ENCODE results near the gene CCDC197. TPM values are rescaled to one million over a fixed set of nuclear protein-coding genes. Genes with fewer than 3 reads are reported as not detected.
A peak's percentile ranks its signal among the peaks of the same experiment; 100 is the strongest.

The CCDC197 gene
- total and polyA plus RNA-seq, 2 of the 4 experiments (the other 2 are of a cell fraction) = not detected

DNA sequence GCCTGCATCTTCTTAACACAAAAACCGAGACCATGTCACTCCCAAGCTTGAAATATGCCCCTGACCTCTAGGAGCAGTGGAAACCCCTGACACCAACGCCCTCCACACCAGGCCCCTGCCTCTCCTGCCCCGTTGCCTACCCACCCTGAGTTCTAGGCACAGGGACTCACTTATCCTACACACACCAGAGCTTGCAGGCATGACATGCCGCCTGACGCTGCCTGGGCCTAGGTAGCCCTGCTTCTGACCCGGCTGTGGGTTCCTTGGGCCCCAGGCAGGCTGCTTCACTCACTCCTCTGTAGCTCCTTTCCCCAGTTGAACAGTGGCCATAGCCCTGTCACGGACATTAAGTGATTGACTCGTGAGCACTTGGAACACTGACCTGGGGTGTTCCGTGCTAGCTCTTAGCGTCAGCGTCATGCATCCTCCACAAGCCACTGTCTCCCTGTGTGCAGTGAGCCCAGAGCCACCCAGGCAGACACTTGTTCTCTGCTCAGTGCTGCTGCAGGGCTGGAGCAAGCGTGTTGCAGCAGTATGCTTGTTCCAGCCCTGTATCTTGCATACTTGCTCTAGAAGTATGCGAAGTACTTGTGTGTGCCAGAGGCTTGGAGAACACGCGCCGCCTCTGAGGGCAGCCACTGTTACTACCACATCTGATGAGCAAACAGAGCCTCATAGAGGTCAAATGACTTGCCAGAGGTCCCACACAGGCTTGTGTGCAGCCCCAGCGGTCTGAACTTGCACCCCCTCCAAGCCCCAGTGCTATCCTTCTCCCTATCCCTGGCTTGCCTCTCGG lies 44.6 kb downstream of the CCDC197 start:
- intact Hi-C loops (cut with micrococcal nuclease) (no loop called here), dilution Hi-C loops (cut with HindIII; ENCODE audit: low sequenced_read_pairs, unreplicated experiment) (no loop called here), in situ Hi-C loops (cut with MboI; ENCODE audit: low sequenced_read_pairs) (no loop called here)
- Histone ChIP-seq H3K18ac (ENCODE audit: low read depth, low read length) (no peak overlapping the region), H3K4me3 (ENCODE audit: insufficient read depth, low read depth, low read length) (no peak overlapping the region), H2BK5ac (ENCODE audit: low read depth, low read length, poor library complexity, severe bottlenecking) (no peak overlapping the region), H4K91ac (ENCODE audit: insufficient read depth, low read depth, low read length) (no peak overlapping the region), H2BK20ac (ENCODE audit: low read depth, low read length) (no peak overlapping the region), H3K9me3 (ENCODE audit: control insufficient read depth, insufficient read depth, low read length) (no peaks in the 10 kb centered on the region), H4K5ac (ENCODE audit: low read depth, low read length) (no peak overlapping the region), H3K23ac (ENCODE audit: low read depth, low read length) (no peak overlapping the region), H4K8ac (ENCODE audit: low read depth in 2 of 2, low read length in 2 of 2) (no peak overlapping the region), H4K20me1 (ENCODE audit: insufficient read depth, low read length) (no peaks in the 10 kb centered on the region; the same call in 1 of the 2 replicates), H3K9ac (ENCODE audit: low read depth, low read length) (no peak overlapping the region), H3K27me3 (ENCODE audit: control insufficient read depth, insufficient read depth, low read length) (no peaks in the 10 kb centered on the region), H3K79me1 (ENCODE audit: low read depth in 1 of 2, low read length in 2 of 2) (no peaks in the 10 kb centered on the region; a peak in 1 of 4 replicates), H3K4me2 (ENCODE audit: low read depth, low read length) (no peak overlapping the region), H3K4ac (ENCODE audit: low read depth, low read length) (no peak overlapping the region), H2AK9ac (replicated peaks; ENCODE audit: low read depth, low read length, poor library complexity) (no peak overlapping the region), H3K4me1 (ENCODE audit: control insufficient read depth, insufficient read depth, low read length) (peaks cover 9% of the 10 kb centered on the region), H2BK15ac (ENCODE audit: low read depth, low read length) (no peak overlapping the region), H2BK120ac (ENCODE audit: low read depth, low read length) (no peak overlapping the region), H2AK5ac (ENCODE audit: low read depth, low read length) (no peak overlapping the region), H3K9me1 (ENCODE audit: insufficient read depth, low read length) (no peaks in the 10 kb centered on the region), H3K27ac (ENCODE audit: insufficient read depth, low read length) (no peak overlapping the region), H3K36me3 (ENCODE audit: control insufficient read depth, insufficient read depth, low read length) (peaks cover 20% of the 10 kb centered on the region; the same call in 1 of the 2 replicates), H3K56ac (ENCODE audit: extremely low read depth, insufficient read depth, low read length) (no peak overlapping the region), H2AFZ (replicated peaks; ENCODE audit: low read length, poor library complexity) (no peak overlapping the region), H3K14ac (replicated peaks; ENCODE audit: low read depth, low read length) (no peak overlapping the region)
- DNase-seq = peak; percentile 78
- CTCF ChIA-PET = interaction anchor here (1.1 kb wide), 1 partner anchor 95 kb away, joined by 3 read pairs; no protein-coding TSS in a partner anchor
- POLR2A ChIA-PET (ENCODE audit: unreplicated experiment) = no interaction called here
- ATAC-seq (ENCODE audit: low read depth) = peak; percentile 86
- 59% methylated on average over 3 of the region's 18 CpGs; no CpG with 5 or more reads in 1 of the 2 experiments for WGBS, 2 experiments (ENCODE audit: extremely low coverage in 2 of 2, insufficient read length in 1 of 2)
- no TSS peak for BruUV-seq (replicated peaks)
- TF ChIP-seq, protein P1, sequence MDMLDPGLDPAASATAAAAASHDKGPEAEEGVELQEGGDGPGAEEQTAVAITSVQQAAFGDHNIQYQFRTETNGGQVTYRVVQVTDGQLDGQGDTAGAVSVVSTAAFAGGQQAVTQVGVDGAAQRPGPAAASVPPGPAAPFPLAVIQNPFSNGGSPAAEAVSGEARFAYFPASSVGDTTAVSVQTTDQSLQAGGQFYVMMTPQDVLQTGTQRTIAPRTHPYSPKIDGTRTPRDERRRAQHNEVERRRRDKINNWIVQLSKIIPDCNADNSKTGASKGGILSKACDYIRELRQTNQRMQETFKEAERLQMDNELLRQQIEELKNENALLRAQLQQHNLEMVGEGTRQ (IDR thresholded peaks at IDR 0.05; ENCODE audit: low read depth, low read length) = 0 out of 2 replicates have a peak, but pooled peaks have one; percentile 1
- TF ChIP-seq MXI1 (IDR thresholded peaks at IDR 0.05; ENCODE audit: borderline replicate concordance, low read depth, low read length) = 0 out of 2 replicates have a peak, but pooled peaks have one; percentile 26
- TF ChIP-seq, protein P2, sequence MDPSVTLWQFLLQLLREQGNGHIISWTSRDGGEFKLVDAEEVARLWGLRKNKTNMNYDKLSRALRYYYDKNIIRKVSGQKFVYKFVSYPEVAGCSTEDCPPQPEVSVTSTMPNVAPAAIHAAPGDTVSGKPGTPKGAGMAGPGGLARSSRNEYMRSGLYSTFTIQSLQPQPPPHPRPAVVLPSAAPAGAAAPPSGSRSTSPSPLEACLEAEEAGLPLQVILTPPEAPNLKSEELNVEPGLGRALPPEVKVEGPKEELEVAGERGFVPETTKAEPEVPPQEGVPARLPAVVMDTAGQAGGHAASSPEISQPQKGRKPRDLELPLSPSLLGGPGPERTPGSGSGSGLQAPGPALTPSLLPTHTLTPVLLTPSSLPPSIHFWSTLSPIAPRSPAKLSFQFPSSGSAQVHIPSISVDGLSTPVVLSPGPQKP (IDR thresholded peaks at IDR 0.05; ENCODE audit: borderline replicate concordance, low read depth, low read length) = no peak

All from IMR-90 (cell line).